DMS153 (cell line): ENCODE data around the gene MICOS13.

ENCODE experiments used
- DNase-seq: peaks from one replicate; lab custom pipeline; 2025; lab: John Stamatoyannopoulos, UW

MICOS13 gene

GRCh38 chr19:5687360-5688198 is 7.3 kb upstream of the MICOS13 start:
- DNase-seq: no peak

GRCh38 chr19:5686647-5687359 is 6.5 kb upstream of the MICOS13 start:
- DNase-seq: peak; percentile 85

- no peak for DNase-seq
These were observed 6.0 kb upstream of the MICOS13 start for GRCh38 chr19:5686326-5686646.

GRCh38 chr19:5684694-5685430 is 4.5 kb upstream of the MICOS13 start:
- DNase-seq: no peak

- no peak for DNase-seq
These were observed 3.0 kb upstream of the MICOS13 start for GRCh38 chr19:5683177-5683886.

- DNase-seq: no peak
These were observed 1.8 kb upstream of the MICOS13 start for GRCh38 chr19:5682107-5682482.

GRCh38 chr19:5681391-5682106 is 1.2 kb upstream of the MICOS13 start:
- DNase-seq: no peak

GRCh38 chr19:5680084-5680436 is 256 bp downstream of the MICOS13 start:
- DNase-seq: no peak

- DNase-seq: no peak
These were observed 830 bp downstream of the MICOS13 start for GRCh38 chr19:5679289-5680083.

GRCh38 chr19:5678071-5678718 is 2.1 kb downstream of the MICOS13 start:
- DNase-seq: no peak

GRCh38 chr19:5677580-5677979 is 2.7 kb downstream of the MICOS13 start:
- no peak for DNase-seq

- DNase-seq: no peak
These were observed 3.2 kb downstream of the MICOS13 start for GRCh38 chr19:5677136-5677535.

- no peak for DNase-seq
These were observed 3.6 kb downstream of the MICOS13 start for GRCh38 chr19:5676772-5677105.

GRCh38 chr19:5676105-5676771 is 4.1 kb downstream of the MICOS13 start:
- no peak for DNase-seq

GRCh38 chr19:5674714-5675113 is 5.6 kb downstream of the MICOS13 start:
- DNase-seq: no peak

GRCh38 chr19:5673752-5674151 is 6.6 kb downstream of the MICOS13 start:
- no peak for DNase-seq

GRCh38 chr19:5672708-5673459 is 7.4 kb downstream of the MICOS13 start:
- DNase-seq: no peak

- no peak for DNase-seq
These were observed 8.7 kb downstream of the MICOS13 start for GRCh38 chr19:5671600-5671999.

- no peak for DNase-seq
These were observed 11.1 kb downstream of the MICOS13 start for GRCh38 chr19:5669212-5669611.
